Stimulated activated CD4-positive, alpha-beta T cell treated with anti-CD3 and anti-CD28 coated beads, TNF-alpha, amount 100 ng/mL, for 4 hours (primary cell): ENCODE results near the gene TMED7.

Source experiments
- DNase-seq, 3 experiments: peaks; one replicate each; pipeline ENCODE4 v3.0.0-alpha.2; 2020; ENCODE audit warnings: low read depth in 3 of 3

TMED7 gene

GRCh38 chr5:115583474-115583873, 42.4 kb downstream of the TMED7 start:
- DNase-seq = no peak

GRCh38 chr5:115580941-115581340, 44.9 kb downstream of the TMED7 start:
- no peak for DNase-seq

DNA sequence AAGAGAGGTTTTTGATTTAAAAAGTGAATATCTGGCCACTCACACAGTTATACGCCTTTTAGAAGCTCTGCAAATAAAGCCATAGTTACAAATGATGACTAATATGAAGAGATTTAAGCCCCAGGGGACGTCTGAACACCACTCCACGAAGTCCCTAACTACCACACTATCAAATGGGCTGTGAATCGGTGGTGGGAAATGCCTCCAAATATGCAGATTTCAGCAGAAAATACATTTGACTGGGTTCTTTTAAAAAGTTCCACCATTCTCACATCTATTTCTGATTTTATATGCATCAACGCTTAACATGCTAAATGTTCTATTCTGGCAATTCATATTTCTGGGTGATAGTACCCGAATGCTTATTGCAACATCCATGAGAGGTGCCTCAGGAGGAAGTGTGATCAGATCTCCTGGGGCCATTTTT, 46.1 kb downstream of the TMED7 start:
- no peak for DNase-seq

DNA sequence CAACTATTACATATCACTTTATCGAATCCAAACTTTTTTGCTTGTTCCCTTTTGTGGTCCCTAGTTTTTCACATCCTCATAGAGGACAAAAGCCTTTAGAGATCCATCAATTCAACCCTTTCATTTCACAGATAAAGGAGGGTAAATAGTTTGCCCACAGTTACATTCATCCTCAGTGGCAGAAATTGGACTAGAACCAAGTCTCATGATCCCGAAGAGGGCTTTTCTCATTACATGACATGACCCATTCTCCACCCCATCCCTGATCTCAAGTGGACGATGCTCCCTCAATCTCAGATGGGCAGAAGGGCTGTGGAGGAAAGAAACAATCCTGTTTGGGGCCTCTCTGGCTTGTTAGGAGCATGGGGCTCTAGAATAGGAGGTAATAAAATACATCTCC, 46.6 kb downstream of the TMED7 start:
- no peak for DNase-seq

DNA sequence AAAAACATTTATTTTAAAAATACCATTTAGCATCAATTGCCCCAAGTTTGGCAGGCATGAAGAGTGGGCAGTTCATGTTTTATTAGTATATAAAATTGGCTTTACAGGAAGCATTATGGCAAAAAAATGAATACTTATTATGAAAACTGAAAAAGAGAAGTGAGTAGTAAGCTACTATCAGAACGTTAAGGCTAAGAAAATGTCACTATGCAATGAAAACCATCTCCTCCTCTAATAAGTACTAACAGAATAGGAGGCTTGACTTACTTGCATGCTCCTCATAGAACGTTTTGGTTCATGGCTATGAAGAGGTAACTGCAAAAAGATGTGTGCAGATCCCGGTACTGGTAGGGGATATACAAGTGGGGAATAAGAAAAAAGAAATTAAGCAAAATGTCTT, 47.2 kb downstream of the TMED7 start:
- DNase-seq = no peak

DNA sequence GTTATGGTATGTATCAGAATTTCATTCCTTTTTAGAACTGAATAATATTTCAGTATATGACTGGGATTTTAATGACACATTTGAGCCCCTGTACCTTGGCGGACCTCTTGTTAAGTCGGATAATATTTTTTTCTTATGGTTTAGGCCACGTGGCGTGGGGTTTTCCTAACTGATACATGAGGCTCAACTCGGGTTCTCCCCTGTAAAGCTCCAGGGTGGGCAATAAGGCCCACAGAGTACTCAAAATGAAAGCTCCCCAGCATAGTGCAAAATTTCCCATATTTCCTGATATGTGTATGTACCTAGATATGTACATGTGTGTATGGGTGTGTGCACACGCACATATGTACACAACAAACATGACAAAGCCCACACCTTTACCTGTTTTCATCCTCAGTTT, 48.1 kb downstream of the TMED7 start:
- no peak for DNase-seq

GRCh38 chr5:115577329-115577728, 48.5 kb downstream of the TMED7 start:
- no peak for DNase-seq

- no peak for DNase-seq
These were observed 50.4 kb downstream of the TMED7 start for GRCh38 chr5:115575167-115576070.

GRCh38 chr5:115573133-115573532, 52.7 kb downstream of the TMED7 start:
- no peak for DNase-seq

GRCh38 chr5:115571441-115571878, 54.4 kb downstream of the TMED7 start:
- no peak for DNase-seq

- DNase-seq = no peak
These were observed 57.2 kb downstream of the TMED7 start for GRCh38 chr5:115568668-115569067.

DNA sequence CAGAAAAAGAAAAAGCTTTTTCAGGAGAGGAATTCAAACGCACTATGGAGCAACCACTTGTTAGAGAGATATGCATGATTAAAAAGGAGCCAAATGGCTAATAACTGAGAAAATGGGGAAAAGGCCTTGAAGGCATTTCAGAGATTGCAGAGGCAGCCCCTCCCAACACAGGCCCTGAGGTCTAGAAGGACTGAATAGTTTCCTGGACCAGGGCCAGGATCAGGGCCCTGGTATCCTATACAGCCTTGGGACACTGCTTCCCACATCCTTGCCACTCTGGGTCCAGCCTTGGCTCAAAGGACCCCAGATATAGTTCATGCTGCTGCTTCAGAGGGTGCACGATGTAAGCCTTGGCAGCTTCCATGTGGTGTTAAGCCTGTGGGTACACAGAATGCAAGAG, 60.6 kb downstream of the TMED7 start:
- DNase-seq = no peak
